HepG2 (cell line): ENCODE results near the gene NFATC4.

Experiments
- CHD4 ChIP-seq: fragments of 200-600 bp; sonication (generic); IDR thresholded peaks from 2 replicates; pipeline ENCODE4 v1.7.0; 2017; ENCODE audit warnings: mild to moderate bottlenecking, low read length, borderline replicate concordance
- ZFP37 ChIP-seq: sonication (generic); formaldehyde crosslinking; IDR thresholded peaks from 2 replicates; pipeline ENCODE4 v1.4.0; 2020; ENCODE audit warnings: missing genetic modification reagents, borderline replicate concordance
- ZNF138 ChIP-seq: sonication (generic); formaldehyde crosslinking; IDR thresholded peaks from 2 replicates; pipeline ENCODE4 v1.5.0; 2020; ENCODE audit warnings: mild to moderate bottlenecking, low read depth, missing genetic modification reagents

GRCh38 chr14:24369463-24369862, 1.5 kb downstream of the NFATC4 start:
- TF ChIP-seq ZFP37 (CRISPR knock-in tag) (no peak), CHD4 (no peak), ZNF138 (CRISPR knock-in tag) (no peak)
